NK-92 (cell line): ENCODE data around the gene SYT3.

Source experiments
- DNase-seq: peaks from one replicate; lab custom pipeline; 2025; ENCODE audit not compliant: unreplicated experiment; lab: John Stamatoyannopoulos, UW

SYT3 gene, protein sequence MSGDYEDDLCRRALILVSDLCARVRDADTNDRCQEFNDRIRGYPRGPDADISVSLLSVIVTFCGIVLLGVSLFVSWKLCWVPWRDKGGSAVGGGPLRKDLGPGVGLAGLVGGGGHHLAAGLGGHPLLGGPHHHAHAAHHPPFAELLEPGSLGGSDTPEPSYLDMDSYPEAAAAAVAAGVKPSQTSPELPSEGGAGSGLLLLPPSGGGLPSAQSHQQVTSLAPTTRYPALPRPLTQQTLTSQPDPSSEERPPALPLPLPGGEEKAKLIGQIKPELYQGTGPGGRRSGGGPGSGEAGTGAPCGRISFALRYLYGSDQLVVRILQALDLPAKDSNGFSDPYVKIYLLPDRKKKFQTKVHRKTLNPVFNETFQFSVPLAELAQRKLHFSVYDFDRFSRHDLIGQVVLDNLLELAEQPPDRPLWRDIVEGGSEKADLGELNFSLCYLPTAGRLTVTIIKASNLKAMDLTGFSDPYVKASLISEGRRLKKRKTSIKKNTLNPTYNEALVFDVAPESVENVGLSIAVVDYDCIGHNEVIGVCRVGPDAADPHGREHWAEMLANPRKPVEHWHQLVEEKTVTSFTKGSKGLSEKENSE

DNA sequence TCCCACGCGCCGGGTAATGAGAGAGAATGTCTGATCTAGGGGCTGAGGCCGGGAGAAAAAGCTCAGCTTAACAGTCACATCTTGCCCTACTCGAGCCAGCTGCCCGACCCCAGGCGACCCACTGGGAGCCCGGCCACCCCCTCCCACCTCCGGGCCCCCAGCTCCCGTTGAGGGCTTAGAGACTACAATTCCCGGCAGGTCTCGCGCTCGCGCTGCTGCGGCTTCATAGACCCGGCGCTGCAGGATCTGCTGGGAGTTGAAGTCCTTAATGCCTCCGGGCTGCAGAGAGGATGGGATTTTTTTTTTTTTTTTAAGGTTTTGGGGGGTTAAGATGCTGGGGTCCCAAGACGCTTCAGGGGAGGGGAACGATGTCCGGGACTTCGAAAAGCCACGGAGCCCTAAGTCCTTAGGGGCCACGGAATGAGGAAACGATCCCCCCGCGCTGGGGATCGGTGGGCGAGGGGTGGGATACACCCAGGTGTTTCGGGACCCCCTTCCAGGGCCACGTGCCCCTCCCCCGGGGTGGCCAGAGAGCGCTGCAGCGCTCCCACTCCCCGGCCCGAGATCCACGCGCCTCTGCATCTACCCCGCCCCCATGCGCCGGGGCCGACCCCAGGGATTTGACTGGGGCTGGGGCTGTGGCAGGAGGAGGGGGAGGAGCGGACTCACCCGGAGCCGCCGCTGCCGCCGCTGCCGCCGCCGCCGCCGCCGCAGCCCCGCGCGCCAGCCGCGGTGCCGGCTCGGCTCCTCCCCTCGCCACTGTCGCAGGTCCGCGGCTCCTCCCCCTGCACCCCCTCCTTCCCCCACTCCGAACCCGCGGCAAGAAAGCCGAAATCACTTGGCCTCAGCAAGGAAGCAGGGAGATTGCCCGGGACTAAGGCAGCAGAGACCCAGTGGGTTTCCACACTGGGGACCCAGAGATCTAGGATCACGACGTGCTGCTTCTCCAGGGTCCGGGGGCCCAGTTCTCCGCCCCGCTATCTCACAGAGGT is at the start of gene SYT3:
TSS of gene SYT3 (minus strand) at position 761 of the 992 bp plus-strand sequence. CDS start 2,470 bp downstream, outside the sequence.
- DNase-seq: no peak

DNA sequence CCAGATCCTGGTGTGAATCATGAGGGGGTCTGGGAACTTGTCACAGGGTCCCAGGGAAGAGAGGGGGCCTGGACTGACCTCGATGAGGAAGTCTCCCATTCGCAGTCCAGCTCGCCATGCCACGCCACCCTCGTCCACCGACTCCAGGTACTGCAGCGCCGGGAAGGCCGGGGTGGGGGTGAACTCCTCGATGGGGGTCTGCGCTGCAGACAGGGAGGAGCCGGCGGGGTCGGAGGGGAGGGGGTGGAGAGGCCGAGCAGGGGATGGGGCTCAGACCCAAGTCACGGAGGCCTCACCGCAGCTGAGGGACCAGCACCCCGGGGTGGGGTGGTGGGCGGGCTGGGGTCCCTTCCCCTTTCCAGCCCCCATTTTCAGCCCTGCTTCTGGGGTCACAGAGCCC is 49.1 kb upstream of the SYT3 start:
- DNase-seq: no peak

DNA sequence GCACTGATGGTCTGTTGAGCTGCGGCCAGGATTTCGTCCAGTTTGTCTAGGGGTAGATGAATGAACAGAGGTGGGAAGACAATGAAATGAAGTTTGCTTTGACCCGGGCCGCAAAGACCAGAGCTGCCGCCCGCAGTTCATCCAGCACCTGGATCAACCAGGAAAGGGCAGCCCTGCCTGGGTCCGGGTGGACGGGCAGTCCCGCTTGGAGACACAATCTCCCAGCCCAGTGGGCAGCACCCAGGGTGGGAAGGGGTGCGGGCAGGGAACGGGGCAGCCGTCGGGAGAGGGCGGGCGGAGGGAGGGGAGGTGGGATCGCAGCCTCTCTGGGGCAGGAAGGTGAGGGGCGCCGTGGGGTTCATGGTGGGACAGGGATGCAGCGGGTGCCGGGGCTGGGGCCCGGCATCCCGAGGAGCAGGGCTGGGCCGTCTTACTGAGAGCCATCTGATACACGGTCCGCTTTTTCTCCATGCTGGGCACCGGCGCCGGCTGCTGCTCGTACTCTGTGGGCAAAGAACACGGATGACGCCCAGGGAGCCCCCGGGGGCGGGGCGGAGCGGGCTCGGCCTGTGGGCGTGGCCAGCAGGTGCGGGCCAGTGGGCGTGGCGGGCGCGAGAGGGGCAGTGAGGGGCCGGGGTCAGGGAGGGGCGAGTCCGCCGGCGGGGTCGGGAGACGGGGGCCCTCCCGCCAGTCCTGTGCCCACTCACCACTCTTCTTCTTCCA is 46.8 kb upstream of the SYT3 start:
- DNase-seq: no peak

DNA sequence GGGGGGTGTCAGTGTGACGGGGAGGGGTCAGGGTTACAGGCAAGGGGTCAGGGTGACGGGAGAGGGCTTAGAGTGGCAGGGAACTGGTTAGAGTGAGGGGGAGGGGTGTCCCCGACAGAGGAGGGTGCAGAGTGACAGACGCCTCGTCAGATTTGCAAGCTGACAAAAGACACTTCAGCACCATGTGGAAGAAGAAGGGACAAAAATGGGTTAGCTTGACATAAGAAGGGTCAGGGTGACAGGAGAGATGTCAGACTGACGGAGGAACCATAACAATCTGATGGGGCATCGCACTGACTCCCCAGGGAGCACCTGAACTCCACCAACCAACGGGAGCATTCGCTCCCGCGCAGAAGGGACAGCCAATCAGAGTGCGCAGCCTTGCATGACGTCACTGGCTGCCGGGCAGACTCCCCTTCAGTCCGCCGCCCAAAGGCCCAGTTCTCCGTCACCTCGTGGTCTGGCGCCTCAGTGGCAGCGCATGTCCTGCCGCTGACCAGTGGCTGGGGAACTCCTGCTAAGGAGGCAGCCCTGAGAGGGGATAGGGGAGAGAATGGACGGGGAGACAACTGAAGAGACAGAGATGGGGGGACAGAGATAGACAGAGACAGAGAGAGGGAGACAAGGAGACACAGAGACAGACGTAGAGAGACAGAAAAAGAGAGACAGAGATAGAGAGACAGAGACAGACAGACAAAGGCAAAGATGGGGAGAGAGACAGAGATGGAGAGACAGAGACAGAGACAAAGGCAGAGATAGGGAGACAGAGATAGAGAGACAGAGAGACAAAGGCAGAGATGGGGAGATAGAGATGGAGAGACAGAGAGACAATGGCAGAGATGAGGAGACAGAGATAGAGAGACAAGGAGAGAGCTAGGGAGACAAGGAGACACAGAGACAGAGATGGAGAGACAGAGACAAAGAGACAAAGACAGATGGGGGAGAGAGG is 39.8 kb upstream of the SYT3 start:
- DNase-seq: no peak

DNA sequence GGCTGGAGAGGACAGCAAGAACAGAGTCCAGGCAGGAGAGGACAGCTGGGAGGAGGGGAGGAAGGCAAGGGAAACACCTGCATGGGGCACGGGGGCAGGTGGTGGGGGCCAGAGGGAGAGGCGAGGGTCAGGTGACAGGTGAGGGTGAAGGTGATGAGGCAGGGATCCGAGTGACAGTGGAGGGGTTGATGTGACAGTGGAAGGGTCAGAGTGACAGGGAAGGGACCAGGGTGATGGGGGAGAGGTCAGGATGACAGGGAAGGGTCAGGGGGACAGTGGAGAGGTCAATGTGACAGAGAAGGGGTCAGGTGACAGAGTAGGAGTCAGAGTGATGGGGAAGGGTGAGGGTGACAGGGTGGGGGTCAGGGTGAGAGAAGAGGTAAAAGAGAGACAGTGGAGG is 38.6 kb upstream of the SYT3 start:
- no peak for DNase-seq

DNA sequence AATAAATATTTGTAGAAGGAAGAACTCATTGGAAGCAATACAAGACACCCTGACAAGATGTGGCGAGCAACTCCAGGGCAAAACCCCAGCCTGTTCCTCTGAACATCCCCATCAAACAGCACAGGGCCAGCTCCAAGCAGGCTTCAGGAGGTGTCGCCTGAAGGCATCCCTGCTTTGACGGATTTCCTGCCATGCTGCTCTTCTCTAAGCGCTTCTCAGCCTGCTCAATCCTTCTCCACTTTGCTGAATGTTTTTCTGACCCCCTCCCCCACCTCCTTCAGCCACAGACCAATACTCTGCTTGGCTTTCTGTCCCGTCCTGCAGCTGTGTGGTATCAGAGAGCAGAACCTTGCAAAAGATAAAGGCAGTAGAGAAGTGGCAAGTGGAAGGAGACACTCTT is 38.0 kb upstream of the SYT3 start:
- no peak for DNase-seq

DNA sequence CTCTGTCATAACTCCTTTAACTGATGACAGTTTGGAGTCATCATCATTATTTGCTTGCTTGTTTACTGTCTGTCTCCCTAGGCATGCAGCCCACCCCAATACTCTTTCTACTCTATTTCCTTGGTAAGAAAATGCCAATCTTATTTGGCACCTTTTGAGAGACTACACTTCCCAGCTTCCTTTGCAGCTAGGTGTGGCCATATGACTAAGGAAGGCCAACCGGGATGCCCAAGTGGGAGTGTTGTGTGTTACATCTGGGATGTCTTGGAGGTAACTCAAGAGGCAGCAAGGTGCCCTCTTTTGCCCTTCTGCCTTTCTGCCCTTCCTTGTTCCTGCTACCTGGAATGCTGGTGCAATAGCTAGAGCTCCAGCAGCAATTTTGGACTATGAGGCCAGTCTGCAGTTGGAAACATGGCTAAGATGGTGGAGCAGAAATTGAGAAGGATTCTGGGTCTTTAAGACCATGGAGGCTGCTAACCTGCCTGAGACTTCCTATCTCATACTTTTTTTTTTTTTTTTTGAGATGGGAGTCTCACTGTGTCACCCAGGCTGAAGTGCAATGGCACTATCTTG is 37.0 kb upstream of the SYT3 start:
- DNase-seq: no peak

DNA sequence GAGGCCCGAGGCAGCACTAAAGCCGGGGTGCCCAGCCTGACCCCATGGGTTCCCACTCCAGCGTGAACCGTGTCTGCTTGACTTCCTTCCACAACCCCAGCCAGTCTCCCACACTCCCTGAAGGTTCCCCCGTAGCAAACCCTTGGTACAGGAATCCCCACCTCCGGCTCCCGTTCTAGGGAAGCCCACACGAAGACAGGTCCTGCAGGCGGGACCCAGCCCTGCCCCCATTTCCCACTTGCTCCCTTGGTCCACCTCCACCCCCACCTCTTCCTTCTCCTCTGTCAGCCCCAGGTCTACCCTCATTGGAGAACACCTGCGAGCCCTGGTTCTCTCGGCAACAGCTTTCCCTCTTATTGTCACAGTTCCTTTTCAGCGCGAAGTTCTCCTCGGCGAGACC is 33.4 kb upstream of the SYT3 start:
- no peak for DNase-seq

DNA sequence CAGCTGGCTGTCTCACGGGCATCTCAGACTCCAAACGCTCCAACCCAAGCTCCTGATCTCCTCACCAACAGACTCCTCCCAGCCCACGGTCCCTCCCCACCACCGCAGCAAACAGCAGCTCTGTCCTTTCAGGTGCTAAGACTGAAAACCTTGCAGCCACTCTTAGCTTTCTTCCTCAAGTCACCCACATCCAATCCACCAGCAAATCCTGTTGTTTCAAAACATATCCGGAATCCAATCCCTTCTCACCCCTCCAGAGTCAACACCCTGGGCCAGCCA is 30.4 kb upstream of the SYT3 start:
- no peak for DNase-seq

DNA sequence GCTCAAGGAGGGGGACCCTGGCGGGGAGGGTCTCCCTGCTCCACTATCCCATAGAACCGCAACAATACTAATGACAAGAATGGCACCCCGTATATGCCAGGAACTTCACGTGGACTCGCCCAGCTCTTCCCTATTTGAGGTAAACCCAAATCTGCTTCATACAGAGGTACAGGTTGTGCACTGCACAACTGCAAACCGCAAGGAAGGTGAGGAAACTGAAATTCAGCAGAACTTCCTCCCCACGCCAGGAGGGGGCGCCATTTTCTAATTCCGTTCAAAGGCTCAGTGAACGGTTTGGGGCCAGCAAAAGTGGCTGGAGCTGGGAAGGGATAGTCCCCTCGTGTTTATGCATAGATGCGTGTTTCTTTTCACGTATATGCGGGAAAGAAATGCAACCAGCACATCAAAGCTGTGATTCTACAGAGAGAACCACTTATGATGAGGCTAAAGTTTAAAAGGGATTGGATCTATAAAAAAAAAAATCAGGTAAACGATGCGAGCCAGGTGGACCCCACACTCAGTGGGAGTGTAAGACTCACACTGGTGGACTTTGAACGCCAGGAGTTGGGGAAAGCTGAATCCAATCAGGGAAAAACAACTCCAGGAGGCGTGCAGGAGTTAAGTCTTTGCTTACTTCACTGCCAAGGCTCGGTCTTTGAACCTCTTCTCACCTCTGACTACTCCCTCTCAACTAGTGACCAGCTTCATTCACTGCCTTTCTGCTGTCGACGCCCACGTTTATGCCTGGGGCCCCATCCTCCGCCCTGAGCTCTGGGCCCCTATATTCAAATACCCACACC is 29.8 kb upstream of the SYT3 start:
- DNase-seq: no peak

DNA sequence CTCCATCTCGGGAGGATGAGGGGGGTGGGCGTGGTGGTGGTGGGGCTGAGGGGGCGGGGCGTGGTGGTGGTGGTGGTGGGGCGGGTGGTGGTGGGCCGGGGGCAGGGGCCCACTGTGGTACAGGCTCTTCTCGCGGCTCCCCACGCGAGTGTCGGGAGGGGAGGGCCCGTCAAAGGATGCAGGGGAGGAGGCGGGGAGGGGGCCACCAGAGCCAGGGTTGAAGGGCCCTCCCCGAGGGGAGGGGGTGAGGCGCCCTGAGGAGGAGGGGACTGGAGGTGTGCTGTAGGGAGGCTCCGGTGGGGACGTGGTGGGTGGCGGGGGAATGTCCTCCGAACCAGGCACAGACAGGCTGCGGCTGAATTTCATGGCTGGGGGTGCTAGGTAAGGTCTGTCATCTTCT is 29.2 kb upstream of the SYT3 start:
- no peak for DNase-seq

DNA sequence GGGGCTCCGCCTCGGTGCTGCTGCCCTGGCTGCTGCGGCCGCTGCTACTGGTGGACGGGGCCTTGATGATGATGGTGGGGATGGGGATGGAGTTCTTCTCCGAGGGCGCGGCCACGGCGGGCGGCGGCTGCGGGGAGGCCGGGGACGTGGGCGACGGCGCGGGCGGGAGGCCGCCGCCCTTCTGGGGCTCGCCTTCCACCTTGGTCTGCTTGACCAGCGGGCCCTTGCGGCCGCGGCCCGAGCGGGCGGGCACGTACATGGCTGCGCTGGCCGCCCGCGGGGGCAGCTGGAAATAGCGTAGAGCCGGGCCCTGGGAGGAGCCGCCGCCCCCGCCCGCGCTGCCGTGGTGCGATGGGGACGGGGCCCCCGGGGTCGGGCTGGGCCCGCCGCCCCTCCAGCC is 28.7 kb upstream of the SYT3 start:
- DNase-seq: no peak

DNA sequence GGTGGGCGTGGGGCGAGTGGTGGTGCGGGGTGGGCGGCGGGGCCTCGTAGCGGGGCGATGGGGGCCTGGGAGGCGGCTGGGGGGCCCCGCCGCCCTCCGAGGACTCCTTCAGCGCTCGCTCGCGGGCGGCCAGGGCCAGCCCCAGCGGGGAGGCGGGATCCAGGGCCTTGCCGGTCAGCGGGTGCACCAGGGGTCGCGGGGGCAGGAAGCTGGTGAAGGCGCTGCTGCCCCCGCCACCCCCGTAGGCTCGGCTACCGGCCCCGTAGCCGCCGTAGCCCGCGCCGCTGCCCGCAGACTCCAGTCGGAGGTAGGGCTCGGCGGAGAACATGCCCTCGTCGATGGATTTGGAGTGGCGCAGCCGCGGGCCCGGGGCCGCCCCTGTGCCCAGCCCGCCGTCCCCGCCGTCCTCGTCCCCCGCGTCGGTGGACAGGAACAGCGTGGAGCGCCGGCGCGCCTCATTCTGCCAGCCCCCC is 28.1 kb upstream of the SYT3 start:
- no peak for DNase-seq

DNA sequence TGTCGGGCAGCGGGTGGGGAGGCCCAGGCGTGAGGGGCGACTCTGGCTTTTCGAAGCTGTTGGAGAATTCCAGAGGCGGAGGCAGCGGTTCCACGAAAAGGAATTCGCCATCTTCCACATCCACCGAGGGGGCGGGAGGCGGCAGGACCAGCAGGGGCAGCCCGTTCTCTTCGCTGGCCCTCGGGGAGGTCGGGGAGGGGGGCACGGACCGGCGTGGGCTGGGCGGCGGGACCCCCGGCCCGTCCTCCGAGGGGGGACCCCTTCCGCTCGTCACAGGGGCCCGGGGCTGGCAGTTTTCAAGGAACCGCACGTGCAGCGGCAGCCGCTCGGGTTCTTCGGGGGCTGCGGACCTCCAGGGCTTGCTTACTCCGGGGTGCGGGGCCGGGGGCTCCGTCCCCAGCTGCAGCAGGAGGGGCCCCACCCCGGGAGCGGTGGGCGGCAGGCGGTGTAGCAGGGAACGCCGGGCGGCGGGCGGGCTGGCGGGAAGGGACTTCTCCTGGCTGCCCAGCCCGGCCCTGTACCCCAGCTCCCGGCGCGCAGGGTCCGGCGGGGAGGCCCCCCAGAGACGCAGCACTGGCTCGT is 27.6 kb upstream of the SYT3 start:
- no peak for DNase-seq

DNA sequence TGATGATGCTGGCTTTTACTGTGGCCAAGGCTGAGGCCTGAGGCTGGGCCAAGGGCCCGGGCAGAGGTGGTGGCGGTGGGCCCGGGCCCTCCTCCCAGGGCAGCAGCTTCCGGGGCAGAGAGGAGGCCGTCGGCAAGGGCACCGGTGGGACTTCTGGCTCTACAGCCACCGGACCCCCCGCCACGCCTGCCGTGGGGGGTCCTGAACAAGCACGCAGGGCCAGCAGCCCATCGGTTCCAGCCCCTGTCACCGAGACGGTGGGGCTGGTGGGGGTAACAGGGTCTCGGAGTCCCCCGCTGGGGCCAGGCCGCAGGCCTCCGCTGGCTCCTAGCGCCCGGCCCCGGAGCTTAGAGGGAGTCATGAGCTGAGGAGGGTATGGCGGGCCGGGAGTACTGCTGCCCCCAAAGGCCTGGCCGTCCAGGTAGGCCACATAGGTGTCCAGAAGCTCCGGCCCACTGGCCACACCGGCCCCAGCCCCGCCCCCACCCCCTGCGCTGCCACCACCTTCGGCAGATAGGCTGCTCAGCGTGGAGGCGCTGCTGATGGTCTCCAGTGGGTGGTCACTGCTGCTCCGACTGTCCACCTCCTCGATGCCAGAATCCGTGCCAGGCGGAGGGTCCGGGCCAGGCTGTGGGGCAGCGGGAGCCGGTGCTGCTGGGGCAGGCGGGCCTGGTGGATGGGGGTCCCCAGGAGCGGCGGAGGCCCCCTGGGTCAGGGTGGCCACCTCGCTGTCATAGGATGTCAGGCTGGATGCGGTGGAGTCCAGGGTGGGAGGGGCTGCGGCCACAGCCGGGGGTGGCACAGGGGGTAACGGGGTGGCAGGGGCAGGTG is 26.9 kb upstream of the SYT3 start:
- no peak for DNase-seq

DNA sequence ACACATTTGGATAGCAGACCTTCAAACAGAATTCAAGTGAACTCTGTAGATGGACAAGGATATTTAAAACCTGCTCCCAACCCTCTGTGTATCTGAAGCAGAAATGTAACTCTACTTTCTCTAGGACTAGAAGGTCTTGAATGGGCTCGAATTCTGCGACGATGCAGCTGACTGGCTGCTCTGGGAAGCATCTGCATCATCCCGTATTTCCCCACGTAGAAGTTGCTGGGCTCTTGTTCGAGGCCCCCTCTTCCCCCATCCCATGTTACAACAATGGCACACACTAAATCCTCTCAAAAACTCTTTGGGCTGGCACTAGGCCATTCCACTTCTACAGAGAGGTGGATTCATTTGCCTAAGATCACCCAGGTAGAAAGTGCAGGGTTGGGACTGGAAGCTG is 24.5 kb upstream of the SYT3 start:
- DNase-seq: no peak

DNA sequence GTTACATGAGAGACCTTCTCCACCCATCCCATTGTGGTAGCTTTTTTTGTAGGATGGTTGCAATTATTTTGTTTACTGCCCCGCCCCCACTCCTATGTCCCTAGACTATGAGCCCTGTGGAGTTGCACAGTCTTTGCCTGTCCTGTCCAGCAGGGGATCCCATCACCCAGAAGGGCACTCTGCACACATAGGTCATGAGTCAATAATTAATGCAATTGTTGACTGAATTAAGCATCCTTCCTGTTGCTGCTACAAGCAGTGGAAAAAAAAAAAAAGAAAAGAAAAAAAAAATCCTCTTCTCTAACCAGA is 23.8 kb upstream of the SYT3 start:
- no peak for DNase-seq
